Measurements from ENCODE around the gene GALNT16. TPM values are rescaled to one million over a fixed set of nuclear protein-coding genes. Genes with fewer than 3 reads are reported as not detected.
"Not testable (repeated sequence)": the region's sequence is repeated elsewhere in the genome, so short reads cannot be mapped to it uniquely, and the experiment has no call there.

GALNT16 gene
- total RNA-seq, 1 experiment from 2014 or later: 0.03 TPM

- Histone ChIP-seq H3K4me1 (replicated peaks) (no peaks in the 10 kb centered on the region), H3K4me3 (no peak overlapping the region), H3K27ac (no peak overlapping the region), H3K36me3 (no peaks in the 10 kb centered on the region), H3K27me3 (replicated peaks) (no peaks in the 10 kb centered on the region), H3K9me3 (replicated peaks) (no peaks in the 10 kb centered on the region)
- DNase-seq (ENCODE audit: low read depth in 1 of 2, low spot score in 2 of 2): no peak
These were observed 22.5 kb downstream of the GALNT16 start for GRCh38 chr14:69282448-69282847.

- Histone ChIP-seq H3K4me1 (replicated peaks) (no peaks in the 10 kb centered on the region), H3K9me3 (replicated peaks) (no peaks in the 10 kb centered on the region), H3K27me3 (replicated peaks) (no peaks in the 10 kb centered on the region), H3K27ac (no peak overlapping the region), H3K4me3 (no peak overlapping the region), H3K36me3 (no peaks in the 10 kb centered on the region)
- DNase-seq (ENCODE audit: low read depth in 1 of 2, low spot score in 2 of 2): no peak
These were observed 24.2 kb downstream of the GALNT16 start for GRCh38 chr14:69284170-69284569.

GRCh38 chr14:69285661-69286255 is 25.8 kb downstream of the GALNT16 start:
- DNase-seq (ENCODE audit: low read depth in 1 of 2, low spot score in 2 of 2): no peak
- Histone ChIP-seq H3K36me3 (no peaks in the 10 kb centered on the region), H3K4me3 (no peak overlapping the region), H3K4me1 (replicated peaks) (no peaks in the 10 kb centered on the region), H3K27ac (no peak overlapping the region), H3K27me3 (replicated peaks) (no peaks in the 10 kb centered on the region), H3K9me3 (replicated peaks) (no peaks in the 10 kb centered on the region)

- no peak for DNase-seq (ENCODE audit: low read depth in 1 of 2, low spot score in 2 of 2)
- no peaks in the 10 kb centered on the region for H3K36me3 ChIP-seq
- no peak overlapping the region for H3K27ac ChIP-seq
These were observed 27.4 kb downstream of the GALNT16 start for GRCh38 chr14:69287098-69288010.

GRCh38 chr14:69288011-69288771 is 28.2 kb downstream of the GALNT16 start:
- Histone ChIP-seq H3K36me3 (no peaks in the 10 kb centered on the region), H3K4me3 (no peak overlapping the region), H3K9me3 (replicated peaks) (no peaks in the 10 kb centered on the region), H3K27me3 (replicated peaks) (no peaks in the 10 kb centered on the region; the same call in 1 of the 2 replicates), H3K4me1 (replicated peaks) (no peaks in the 10 kb centered on the region), H3K27ac (no peak overlapping the region)
- no peak for DNase-seq (ENCODE audit: low read depth in 1 of 2, low spot score in 2 of 2)

More at GRCh38 chr14:69287098-69288010, 27.4 kb downstream of the GALNT16 start:
- Histone ChIP-seq H3K4me1 (replicated peaks) (no peaks in the 10 kb centered on the region), H3K4me3 (no peak overlapping the region), H3K9me3 (replicated peaks) (no peaks in the 10 kb centered on the region), H3K27me3 (replicated peaks) (no peaks in the 10 kb centered on the region)

- Histone ChIP-seq H3K4me3 (no peak overlapping the region), H3K9me3 (replicated peaks) (no peaks in the 10 kb centered on the region), H3K27ac (no peak overlapping the region), H3K36me3 (no peaks in the 10 kb centered on the region), H3K27me3 (replicated peaks) (no peaks in the 10 kb centered on the region; the same call in 1 of the 2 replicates), H3K4me1 (replicated peaks) (no peaks in the 10 kb centered on the region)
- DNase-seq (ENCODE audit: low read depth in 1 of 2, low spot score in 2 of 2): no peak
These were observed 29.2 kb downstream of the GALNT16 start for GRCh38 chr14:69288956-69289705.

- DNase-seq (ENCODE audit: low read depth in 1 of 2, low spot score in 2 of 2): no peak
- Histone ChIP-seq H3K27me3 (replicated peaks) (no peaks in the 10 kb centered on the region; the same call in 1 of the 2 replicates), H3K4me3 (no peak overlapping the region), H3K27ac (no peak overlapping the region), H3K36me3 (no peaks in the 10 kb centered on the region), H3K4me1 (replicated peaks) (no peaks in the 10 kb centered on the region), H3K9me3 (replicated peaks) (no peaks in the 10 kb centered on the region)
These were observed 30.0 kb downstream of the GALNT16 start for GRCh38 chr14:69289811-69290520.

- not testable (repeated sequence) for H3K9me3 ChIP-seq (replicated peaks); H3K4me1 ChIP-seq (replicated peaks); DNase-seq (ENCODE audit: low read depth in 1 of 2, low spot score in 2 of 2); H3K4me3 ChIP-seq; H3K36me3 ChIP-seq; H3K27ac ChIP-seq; H3K27me3 ChIP-seq (replicated peaks)
These were observed 30.9 kb downstream of the GALNT16 start for GRCh38 chr14:69290881-69291280.

- Histone ChIP-seq H3K4me1 (replicated peaks) (no peaks in the 10 kb centered on the region), H3K4me3 (no peak overlapping the region), H3K36me3 (no peaks in the 10 kb centered on the region), H3K27me3 (replicated peaks) (no peaks in the 10 kb centered on the region; the same call in 1 of the 2 replicates), H3K27ac (no peak overlapping the region), H3K9me3 (replicated peaks) (no peaks in the 10 kb centered on the region)
- DNase-seq (ENCODE audit: low read depth in 1 of 2, low spot score in 2 of 2): no peak
These were observed 31.4 kb downstream of the GALNT16 start for GRCh38 chr14:69291396-69291795.

- Histone ChIP-seq H3K27me3 (replicated peaks) (no peaks in the 10 kb centered on the region; the same call in 1 of the 2 replicates), H3K36me3 (no peaks in the 10 kb centered on the region), H3K4me1 (replicated peaks) (no peaks in the 10 kb centered on the region), H3K9me3 (replicated peaks) (no peaks in the 10 kb centered on the region), H3K4me3 (no peak overlapping the region), H3K27ac (no peak overlapping the region)
- no peak for DNase-seq (ENCODE audit: low read depth in 1 of 2, low spot score in 2 of 2)
These were observed 32.1 kb downstream of the GALNT16 start for GRCh38 chr14:69291891-69292561.

- Histone ChIP-seq H3K4me1 (replicated peaks) (no peaks in the 10 kb centered on the region), H3K4me3 (no peak overlapping the region), H3K9me3 (replicated peaks) (no peaks in the 10 kb centered on the region), H3K27ac (no peak overlapping the region), H3K36me3 (no peaks in the 10 kb centered on the region), H3K27me3 (replicated peaks) (peaks cover 5% of the 10 kb centered on the region)
- no peak for DNase-seq (ENCODE audit: low read depth in 1 of 2, low spot score in 2 of 2)
These were observed 38.4 kb downstream of the GALNT16 start for GRCh38 chr14:69298131-69299071.

Measured in SJSA1 (cell line).